Panc1 (cell line): ENCODE measurements around the gene PROKR1. TPM values are rescaled to one million over a fixed set of nuclear protein-coding genes. Genes with fewer than 3 reads are reported as not detected.

ENCODE experiments used
- ATAC-seq: fragments of 200-7000 bp; cut with Tn5 transposase; 2 replicates; pipeline ENCODE4 v1.9.1; 2020; ENCODE audit warnings: mild to moderate bottlenecking, moderate library complexity
- BruUV-seq: library from RNA; stranded (reverse); fragments of 400-500 nt; replicated peaks from 2 replicates; lab custom pipeline; 2021; lab: Mats Ljungman, UMichigan
- CTCF ChIA-PET: fragments of 300-600 bp; sonication (Branson Sonifier 250); formaldehyde crosslinking; loops from one replicate; lab custom pipeline; 2022; ENCODE audit warnings: antibody characterized with exemption; lab: Charles Lee
- POLR2A ChIA-PET: fragments of 300-600 bp; sonication (Branson Sonifier 250); formaldehyde crosslinking; loops from one replicate; lab custom pipeline; 2022; ENCODE audit warnings: antibody characterized with exemption; lab: Charles Lee
- DNase-seq: peaks from one replicate; pipeline ENCODE4 v3.0.0-alpha.2; 2010; ENCODE audit warnings: low read depth, low spot score
- H3K27ac ChIP-seq: 2 replicates; pipeline ENCODE4 v1.5.1; 2011; ENCODE audit warnings: mild to moderate bottlenecking, low read length, inconsistent platforms
- H3K27me3 ChIP-seq: fragments of 200-500 bp; sonication (Bioruptor generic); 2 replicates; pipeline ENCODE4 v1.6.0; 2014; ENCODE audit warnings: low read length, inconsistent platforms; ENCODE audit not compliant: control insufficient read depth, insufficient read depth
- H3K36me3 ChIP-seq: fragments of 200-500 bp; sonication (Bioruptor generic); 2 replicates; pipeline ENCODE4 v1.5.1; 2014; ENCODE audit warnings: inconsistent platforms, mild to moderate bottlenecking, low read length, moderate library complexity; ENCODE audit not compliant: control insufficient read depth, insufficient read depth
- H3K4me1 ChIP-seq: 2 replicates; pipeline ENCODE4 v1.5.1; 2011; ENCODE audit warnings: inconsistent platforms, mild to moderate bottlenecking, low read length, moderate library complexity; ENCODE audit not compliant: control insufficient read depth, insufficient read depth
- H3K4me3 ChIP-seq, 2 experiments: 2 replicates each; pipeline ENCODE4 v1.5.1; 2011 to 2012; ENCODE audit warnings: low read depth in 2 of 2, low read length in 2 of 2, mild to moderate bottlenecking in 2 of 2, inconsistent platforms in 1 of 2, moderate library complexity in 1 of 2
- H3K9me3 ChIP-seq: fragments of 200-500 bp; sonication (Bioruptor generic); 2 replicates; pipeline ENCODE4 v1.5.1; 2014; ENCODE audit warnings: low read depth, mild to moderate bottlenecking, inconsistent platforms, low read length, moderate library complexity; ENCODE audit not compliant: control insufficient read depth, insufficient read depth
- CTCF ChIP-seq: fragments of 450-650 bp; IDR thresholded peaks from 2 replicates; pipeline ENCODE4 v1.5.1; 2017; ENCODE audit warnings: mild to moderate bottlenecking
- POLR2AphosphoS5 ChIP-seq: IDR thresholded peaks from 2 replicates; pipeline ENCODE4 v1.6.1; 2012; ENCODE audit warnings: mild to moderate bottlenecking, low read depth, low read length, moderate library complexity
- REST ChIP-seq, 2 experiments: IDR thresholded peaks; 2 replicates each; pipeline ENCODE4 v1.6.1; 2011 to 2012; ENCODE audit warnings: low read depth in 2 of 2, control low read depth in 1 of 2, low read length in 1 of 2, mild to moderate bottlenecking in 1 of 2, moderate library complexity in 1 of 2; ENCODE audit not compliant: insufficient read depth in 1 of 2
- SIN3A ChIP-seq: IDR thresholded peaks from 2 replicates; pipeline ENCODE4 v1.6.1; 2012; ENCODE audit warnings: low read depth, mild to moderate bottlenecking, low read length, moderate library complexity, borderline replicate concordance; ENCODE audit not compliant: insufficient read depth
- TCF7L2 ChIP-seq: IDR thresholded peaks from 2 replicates; pipeline ENCODE4 v1.6.1; 2011; ENCODE audit warnings: mild to moderate bottlenecking, low read depth, low read length, inconsistent platforms
- in situ Hi-C: cut with HindIII; loops from 2 replicates; pipeline ENCODE4 v1.10.0; 2016; ENCODE audit warnings: low sequenced_read_pairs, low pct_unique_long_range_greater_than_20kb
- intact Hi-C: fragments of 100-400 bp; cut with micrococcal nuclease; formaldehyde crosslinking; loops from one replicate; pipeline ENCODE4 v1.10.0; 2022; ENCODE audit not compliant: unreplicated experiment
- total RNA-seq: library from RNA; stranded (reverse); gene quantifications from one replicate; pipeline ENCODE4 v1.2.1, GENCODE V29; 2021; ENCODE audit not compliant: unreplicated experiment

PROKR1 gene
- total RNA-seq, 1 experiment from 2014 or later: not detected

GRCh38 chr2:68620772-68621171 lies 22.6 kb upstream of the PROKR1 start:
- TF ChIP-seq POLR2AphosphoS5 (no peak), REST (IDR thresholded peaks at IDR 0.05; ENCODE audit: insufficient read depth in 1 of 2, low read depth in 2 of 2, low read length in 1 of 2) (no peak), CTCF (no peak), TCF7L2 (no peak), SIN3A (no peak)
- CTCF ChIA-PET: no interaction called here

GRCh38 chr2:68623820-68624219 lies 19.6 kb upstream of the PROKR1 start:
- ATAC-seq (no peak), DNase-seq (no peak)
- ChIA-PET CTCF (no interaction called here), POLR2A (interaction anchor here (0.6 kb wide), 1 partner anchor 1835 kb away, joined by 3 read pairs; no protein-coding TSS in a partner anchor)
- H3K27me3 ChIP-seq: no peaks in the 10 kb centered on the region
- H3K36me3 ChIP-seq: no peaks in the 10 kb centered on the region
- intact Hi-C loops (no loop called here), in situ Hi-C loops (no loop called here)
- H3K4me1 ChIP-seq: no peaks in the 10 kb centered on the region
- no peak overlapping the region for H3K27ac ChIP-seq
- no peak for TF ChIP-seq POLR2AphosphoS5
- TF ChIP-seq TCF7L2: no peak
- H3K4me3 ChIP-seq: no peak overlapping the region
- no peaks in the 10 kb centered on the region for H3K9me3 ChIP-seq
- no TSS peak for BruUV-seq

More at GRCh38 chr2:68620772-68621171, 22.6 kb upstream of the PROKR1 start:
- POLR2A ChIA-PET: no interaction called here
- H3K4me3 ChIP-seq: no peak overlapping the region
- H3K36me3 ChIP-seq: no peaks in the 10 kb centered on the region
- no peak for DNase-seq
- H3K27ac ChIP-seq: no peak overlapping the region
- BruUV-seq: no TSS peak
- no peaks in the 10 kb centered on the region for H3K27me3 ChIP-seq
- no peaks in the 10 kb centered on the region for H3K9me3 ChIP-seq
- in situ Hi-C loops (no loop called here), intact Hi-C loops (no loop called here)
- H3K4me1 ChIP-seq: no peaks in the 10 kb centered on the region
- no peak for ATAC-seq

GRCh38 chr2:68627615-68628014 lies 15.8 kb upstream of the PROKR1 start:
- ChIA-PET POLR2A (no interaction called here), CTCF (no interaction called here)
- Histone ChIP-seq H3K27ac (no peak overlapping the region), H3K9me3 (no peaks in the 10 kb centered on the region), H3K27me3 (peaks cover 8% of the 10 kb centered on the region; the same call in 1 of the 2 replicates), H3K4me1 (no peaks in the 10 kb centered on the region), H3K4me3 (no peak overlapping the region), H3K36me3 (no peaks in the 10 kb centered on the region)
- no peak for ATAC-seq
- in situ Hi-C loops (no loop called here), intact Hi-C loops (no loop called here)
- DNase-seq: no peak
- TF ChIP-seq SIN3A: no peak
- TF ChIP-seq CTCF: no peak
- no peak for TF ChIP-seq POLR2AphosphoS5
- no peak for TF ChIP-seq TCF7L2
- no peak for TF ChIP-seq REST (IDR thresholded peaks at IDR 0.05; ENCODE audit: insufficient read depth in 1 of 2, low read depth in 2 of 2, low read length in 1 of 2)
- BruUV-seq: no TSS peak
